Smooth muscle cell (in vitro differentiated cells): ENCODE results near the gene DIP2A. TPM values are rescaled to one million over a fixed set of nuclear protein-coding genes. Genes with fewer than 3 reads are reported as not detected.

Source experiments
- DNase-seq: peaks from one replicate; lab custom pipeline; 2025; ENCODE audit not compliant: unreplicated experiment; lab: John Stamatoyannopoulos, UW
- H2AFZ ChIP-seq: fragments of 200-600 bp; sonication (generic); 2 replicates; pipeline ENCODE4 v1.6.0; 2016; ENCODE audit warnings: antibody characterized with exemption, low read depth, mild to moderate bottlenecking
- H3F3A ChIP-seq: fragments of 200-600 bp; sonication (generic); 2 replicates; pipeline ENCODE4 v1.6.0; 2017; ENCODE audit warnings: antibody characterized with exemption, low read depth
- H3K27ac ChIP-seq: fragments of 200-600 bp; sonication (generic); 2 replicates; pipeline ENCODE4 v1.5.1; 2016; ENCODE audit warnings: low read depth, mild to moderate bottlenecking
- H3K27me3 ChIP-seq: fragments of 200-600 bp; sonication (generic); 2 replicates; pipeline ENCODE4 v1.6.1; 2016; ENCODE audit warnings: low read depth, mild to moderate bottlenecking
- H3K36me3 ChIP-seq: fragments of 200-600 bp; sonication (generic); 2 replicates; pipeline ENCODE4 v1.5.1; 2016; ENCODE audit warnings: low read depth
- H3K4me1 ChIP-seq: fragments of 200-600 bp; sonication (generic); 2 replicates; pipeline ENCODE4 v1.5.1; 2016; ENCODE audit warnings: low read depth
- H3K4me2 ChIP-seq: fragments of 200-600 bp; sonication (generic); 2 replicates; pipeline ENCODE4 v1.6.0; 2016; ENCODE audit warnings: mild to moderate bottlenecking
- H3K4me3 ChIP-seq: fragments of 200-600 bp; sonication (generic); 2 replicates; pipeline ENCODE4 v1.5.1; 2016; ENCODE audit warnings: mild to moderate bottlenecking
- H3K79me2 ChIP-seq: fragments of 200-600 bp; sonication (generic); 2 replicates; pipeline ENCODE4 v1.6.0; 2016; ENCODE audit warnings: low read depth, mild to moderate bottlenecking
- H3K9ac ChIP-seq: fragments of 200-600 bp; sonication (generic); 2 replicates; pipeline ENCODE4 v1.6.0; 2016; ENCODE audit warnings: low read depth
- H3K9me3 ChIP-seq: fragments of 200-600 bp; sonication (generic); replicated peaks from 2 replicates; pipeline ENCODE4 v1.5.1; 2016; ENCODE audit warnings: low read depth
- H4K20me1 ChIP-seq: fragments of 200-600 bp; sonication (generic); 2 replicates; pipeline ENCODE4 v1.6.0; 2016; ENCODE audit warnings: low read depth
- WGBS: methylation state at CpG from one replicate; pipeline ENCODE4 v1.1.7; 2016; ENCODE audit warnings: low lambda C conversion rate; 5-methylcytosine and 5-hydroxymethylcytosine counted together
- polyA plus RNA-seq: library from polyadenylated mRNA; unstranded; fragments of >200 nt; fragmentation: Nextera tagmentation; extraction: Ambion mirVana; gene quantifications from 2 replicates; pipeline ENCODE4 v1.2.1, GENCODE V29; 2016
- total RNA-seq: library from RNA; depleted of rRNA; stranded (reverse); fragments of >200 nt; gene quantifications from 2 replicates; pipeline ENCODE4 v1.2.3, GENCODE V29; 2014
- TF ChIP-seq, protein P1 (sequence below): fragments of 200-600 bp; sonication (generic); IDR thresholded peaks from 2 replicates; pipeline ENCODE4 v1.5.1; 2017; ENCODE audit warnings: borderline replicate concordance, mild to moderate bottlenecking, antibody characterized with exemption; ENCODE audit not compliant: insufficient read depth, poor library complexity, severe bottlenecking

DIP2A gene
- total and polyA plus RNA-seq, 2 experiments from 2014 or later, result 11.5 to 24.8 TPM

- no peak for DNase-seq
- no peak overlapping the region for H3K4me3 ChIP-seq
- H4K20me1 ChIP-seq, result no peaks in the 10 kb centered on the region
- H3K27me3 ChIP-seq, result no peaks in the 10 kb centered on the region
- H3K9me3 ChIP-seq, result no peaks in the 10 kb centered on the region
- H3K79me2 ChIP-seq, result no peaks in the 10 kb centered on the region
- H3K4me1 ChIP-seq, result no peaks in the 10 kb centered on the region
- TF ChIP-seq, protein P1, sequence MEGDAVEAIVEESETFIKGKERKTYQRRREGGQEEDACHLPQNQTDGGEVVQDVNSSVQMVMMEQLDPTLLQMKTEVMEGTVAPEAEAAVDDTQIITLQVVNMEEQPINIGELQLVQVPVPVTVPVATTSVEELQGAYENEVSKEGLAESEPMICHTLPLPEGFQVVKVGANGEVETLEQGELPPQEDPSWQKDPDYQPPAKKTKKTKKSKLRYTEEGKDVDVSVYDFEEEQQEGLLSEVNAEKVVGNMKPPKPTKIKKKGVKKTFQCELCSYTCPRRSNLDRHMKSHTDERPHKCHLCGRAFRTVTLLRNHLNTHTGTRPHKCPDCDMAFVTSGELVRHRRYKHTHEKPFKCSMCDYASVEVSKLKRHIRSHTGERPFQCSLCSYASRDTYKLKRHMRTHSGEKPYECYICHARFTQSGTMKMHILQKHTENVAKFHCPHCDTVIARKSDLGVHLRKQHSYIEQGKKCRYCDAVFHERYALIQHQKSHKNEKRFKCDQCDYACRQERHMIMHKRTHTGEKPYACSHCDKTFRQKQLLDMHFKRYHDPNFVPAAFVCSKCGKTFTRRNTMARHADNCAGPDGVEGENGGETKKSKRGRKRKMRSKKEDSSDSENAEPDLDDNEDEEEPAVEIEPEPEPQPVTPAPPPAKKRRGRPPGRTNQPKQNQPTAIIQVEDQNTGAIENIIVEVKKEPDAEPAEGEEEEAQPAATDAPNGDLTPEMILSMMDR, result no peak
- WGBS, result 92% methylated on average over 5 of the region's 5 CpGs
- no peak overlapping the region for H3K4me2 ChIP-seq
- no peak overlapping the region for H3K9ac ChIP-seq
- H3K36me3 ChIP-seq, result no peaks in the 10 kb centered on the region
- H2AFZ ChIP-seq, result no peak overlapping the region
- no peaks in the 10 kb centered on the region for H3F3A ChIP-seq
- H3K27ac ChIP-seq, result no peak overlapping the region
Measured at GRCh38 chr21:46545363-46545762, 86.7 kb downstream of the DIP2A start.

DNA sequence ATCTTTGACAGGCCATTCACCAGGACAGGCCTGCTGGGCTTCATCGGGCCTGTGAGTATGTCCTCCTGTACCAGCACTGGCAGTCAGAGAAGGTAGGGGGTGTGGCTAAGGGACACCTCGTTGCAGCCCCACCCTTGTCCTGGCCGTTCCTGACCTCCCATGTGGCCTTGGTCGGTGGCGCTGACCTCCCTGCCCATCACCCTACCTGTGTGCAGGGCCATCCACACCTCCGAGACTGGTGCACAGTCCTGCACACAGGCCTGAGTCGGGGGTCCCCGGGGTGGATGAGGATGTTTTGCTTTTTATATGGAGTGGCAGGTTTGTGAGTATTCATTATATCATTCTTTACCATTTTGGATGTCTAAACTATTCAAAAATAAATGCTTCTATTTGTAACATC is 87.2 kb downstream of the DIP2A start:
- over 99% methylated on average over 8 of the region's 8 CpGs for WGBS
- DNase-seq, result no peak
- Histone ChIP-seq H3K4me1 (no peaks in the 10 kb centered on the region), H3K79me2 (no peaks in the 10 kb centered on the region), H3K27me3 (no peaks in the 10 kb centered on the region), H3K36me3 (no peaks in the 10 kb centered on the region), H3F3A (no peaks in the 10 kb centered on the region), H4K20me1 (no peaks in the 10 kb centered on the region), H3K27ac (no peak overlapping the region), H3K4me3 (no peak overlapping the region), H3K9me3 (no peaks in the 10 kb centered on the region), H3K4me2 (no peak overlapping the region), H3K9ac (no peak overlapping the region), H2AFZ (no peak overlapping the region)
- TF ChIP-seq, protein P1, result no peak

GRCh38 chr21:46546799-46547198 is 88.1 kb downstream of the DIP2A start:
- Histone ChIP-seq H3K4me2 (no peak overlapping the region), H3K9me3 (no peaks in the 10 kb centered on the region), H4K20me1 (no peaks in the 10 kb centered on the region), H3K4me3 (no peak overlapping the region), H3K9ac (no peak overlapping the region), H3F3A (no peaks in the 10 kb centered on the region), H3K27ac (no peak overlapping the region), H3K4me1 (no peaks in the 10 kb centered on the region), H3K36me3 (no peaks in the 10 kb centered on the region), H2AFZ (no peak overlapping the region), H3K27me3 (no peaks in the 10 kb centered on the region), H3K79me2 (no peaks in the 10 kb centered on the region)
- DNase-seq, result no peak
- 98% methylated on average over 14 of the region's 15 CpGs for WGBS
- TF ChIP-seq, protein P1, result no peak

- H3K4me2 ChIP-seq, result no peak overlapping the region
- no peak overlapping the region for H3K27ac ChIP-seq
- TF ChIP-seq, protein P1, result no peak
- over 99% methylated on average over 18 of the region's 18 CpGs for WGBS
- no peak for DNase-seq
- no peaks in the 10 kb centered on the region for H3K36me3 ChIP-seq
- H3K4me1 ChIP-seq, result no peaks in the 10 kb centered on the region
- H3F3A ChIP-seq, result no peaks in the 10 kb centered on the region
- no peaks in the 10 kb centered on the region for H4K20me1 ChIP-seq
- no peaks in the 10 kb centered on the region for H3K27me3 ChIP-seq
- no peaks in the 10 kb centered on the region for H3K9me3 ChIP-seq
- H2AFZ ChIP-seq, result no peak overlapping the region
- no peak overlapping the region for H3K4me3 ChIP-seq
- no peaks in the 10 kb centered on the region for H3K79me2 ChIP-seq
- H3K9ac ChIP-seq, result no peak overlapping the region
Measured at GRCh38 chr21:46549650-46550049, 91.0 kb downstream of the DIP2A start.
